Uterus (tissue), 4 donors: ENCODE measurements around the gene RBFOX1. TPM values are rescaled to one million over a fixed set of nuclear protein-coding genes. Genes with fewer than 3 reads are reported as not detected.

Experiments
- DNase-seq, 2 donors: peaks; one replicate each; pipeline ENCODE4 v3.0.0-alpha.2; 2019 to 2020
- H3K27ac ChIP-seq, 2 donors: fragments of 200-600 bp; sonication (generic); 1 replicate in 1 of 2; 2 replicates in 1 of 2; pipeline ENCODE4 v1.5.1; 2016 to 2018
- H3K27me3 ChIP-seq, 2 donors: fragments of 200-600 bp; sonication (generic); one replicate each; pipeline ENCODE4 v1.5.1; 2018 to 2019; ENCODE audit warnings: control low read depth in 1 of 2
- H3K36me3 ChIP-seq, 2 donors: fragments of 200-600 bp; sonication (generic); one replicate each; pipeline ENCODE4 v1.5.1; 2019; ENCODE audit warnings: control low read depth in 1 of 2
- H3K4me1 ChIP-seq, 2 donors: fragments of 200-600 bp; sonication (generic); one replicate each; pipeline ENCODE4 v1.5.1; 2018 to 2019; ENCODE audit warnings: control low read depth in 1 of 2
- H3K4me3 ChIP-seq, 2 donors: fragments of 200-600 bp; sonication (generic); 1 replicate in 1 of 2; 2 replicates in 1 of 2; pipeline ENCODE4 v1.5.1; 2018 to 2019; ENCODE audit warnings: mild to moderate bottlenecking in 1 of 2
- H3K9me3 ChIP-seq, 2 donors: fragments of 200-600 bp; sonication (generic); one replicate each; pipeline ENCODE4 v1.5.1; 2019; ENCODE audit warnings: control low read depth in 1 of 2
- POLR2A ChIP-seq, 2 donors: fragments of 450-650 bp; IDR thresholded peaks; one replicate each; pipeline ENCODE4 v1.6.1; 2016; ENCODE audit warnings: antibody characterized with exemption in 2 of 2, mild to moderate bottlenecking in 1 of 2, moderate library complexity in 1 of 2
- intact Hi-C: fragments of 100-400 bp; cut with DNase I; formaldehyde crosslinking; loops from one replicate; pipeline ENCODE4 v1.15.1; 2023; ENCODE audit warnings: low total_unique reads
- total RNA-seq, 4 donors: library from RNA; depleted of rRNA in 3 of 4; stranded (reverse); fragments of >200 nt in 3 of 4; gene quantifications; one replicate each; pipeline versions ENCODE4 v1.1.0 to v1.2.4, GENCODE V29; 2014 to 2023
- TF ChIP-seq, protein P1 (sequence below), 4 experiments: fragments of 200-600 bp in 2 of 4; fragments of 450-650 bp in 2 of 4; sonication (generic) in 2 of 4; IDR thresholded peaks; one replicate each; pipeline ENCODE4 v1.5.1; 2016 to 2019; ENCODE audit warnings: antibody characterized with exemption in 4 of 4, mild to moderate bottlenecking in 2 of 4, moderate library complexity in 1 of 4
- donor health status: DM: yes; HTN: yes; CAD: no.

RBFOX1 gene
- total RNA-seq, 4 donors from 2014 or later = 0.55 TPM; not detected in 3

- TF ChIP-seq, protein P1, sequence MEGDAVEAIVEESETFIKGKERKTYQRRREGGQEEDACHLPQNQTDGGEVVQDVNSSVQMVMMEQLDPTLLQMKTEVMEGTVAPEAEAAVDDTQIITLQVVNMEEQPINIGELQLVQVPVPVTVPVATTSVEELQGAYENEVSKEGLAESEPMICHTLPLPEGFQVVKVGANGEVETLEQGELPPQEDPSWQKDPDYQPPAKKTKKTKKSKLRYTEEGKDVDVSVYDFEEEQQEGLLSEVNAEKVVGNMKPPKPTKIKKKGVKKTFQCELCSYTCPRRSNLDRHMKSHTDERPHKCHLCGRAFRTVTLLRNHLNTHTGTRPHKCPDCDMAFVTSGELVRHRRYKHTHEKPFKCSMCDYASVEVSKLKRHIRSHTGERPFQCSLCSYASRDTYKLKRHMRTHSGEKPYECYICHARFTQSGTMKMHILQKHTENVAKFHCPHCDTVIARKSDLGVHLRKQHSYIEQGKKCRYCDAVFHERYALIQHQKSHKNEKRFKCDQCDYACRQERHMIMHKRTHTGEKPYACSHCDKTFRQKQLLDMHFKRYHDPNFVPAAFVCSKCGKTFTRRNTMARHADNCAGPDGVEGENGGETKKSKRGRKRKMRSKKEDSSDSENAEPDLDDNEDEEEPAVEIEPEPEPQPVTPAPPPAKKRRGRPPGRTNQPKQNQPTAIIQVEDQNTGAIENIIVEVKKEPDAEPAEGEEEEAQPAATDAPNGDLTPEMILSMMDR (IDR thresholded peaks at IDR 0.05) = no peak
- no peak for TF ChIP-seq POLR2A (IDR thresholded peaks at IDR 0.05)
Measured at GRCh38 chr16:7331997-7332396, 648 bp upstream of the RBFOX1 start.

DNA sequence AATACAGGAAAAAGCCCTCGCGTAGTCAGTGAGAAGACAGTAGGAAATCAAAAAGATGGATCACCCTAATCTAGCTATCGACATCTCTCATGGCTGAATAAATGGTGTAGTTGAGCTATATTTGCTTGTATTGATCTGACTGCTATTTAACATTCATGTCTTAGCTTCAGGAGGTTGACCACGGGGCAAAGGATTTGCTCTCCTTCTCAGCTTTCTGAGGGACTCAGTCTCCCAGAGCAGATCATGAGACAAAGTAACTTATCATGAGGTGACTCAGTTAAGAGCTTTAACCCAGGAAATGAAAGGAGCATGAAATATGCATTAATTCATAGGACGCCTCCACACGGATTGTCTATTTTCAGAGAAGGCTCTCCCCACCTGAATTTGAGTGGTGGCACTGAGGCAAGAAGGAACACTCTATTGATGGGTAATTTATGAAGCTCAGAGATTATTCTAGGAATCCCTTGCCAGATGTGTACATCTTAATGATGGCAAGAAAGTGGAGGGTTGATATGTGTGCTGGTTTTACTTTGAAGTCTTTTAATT lies 608 bp downstream of the RBFOX1 start:
- Histone ChIP-seq H3K9me3 (no peaks in the 10 kb centered on the region), H3K36me3 (no peaks in the 10 kb centered on the region), H3K27ac (no peak overlapping the region), H3K4me1 (no peaks in the 10 kb centered on the region), H3K27me3 (no peaks in the 10 kb centered on the region), H3K4me3 (no peak overlapping the region)
- TF ChIP-seq, protein P1 (IDR thresholded peaks at IDR 0.05) = no peak
- TF ChIP-seq POLR2A (IDR thresholded peaks at IDR 0.05) = no peak
- intact Hi-C loops = no loop called here
- no peak for DNase-seq

More at GRCh38 chr16:7331997-7332396, 648 bp upstream of the RBFOX1 start:
- Histone ChIP-seq H3K27me3 (no peaks in the 10 kb centered on the region), H3K4me3 (no peak overlapping the region), H3K9me3 (no peaks in the 10 kb centered on the region), H3K4me1 (no peaks in the 10 kb centered on the region), H3K36me3 (no peaks in the 10 kb centered on the region), H3K27ac (no peak overlapping the region)
- no peak for DNase-seq
- intact Hi-C loops = no loop called here

DNA sequence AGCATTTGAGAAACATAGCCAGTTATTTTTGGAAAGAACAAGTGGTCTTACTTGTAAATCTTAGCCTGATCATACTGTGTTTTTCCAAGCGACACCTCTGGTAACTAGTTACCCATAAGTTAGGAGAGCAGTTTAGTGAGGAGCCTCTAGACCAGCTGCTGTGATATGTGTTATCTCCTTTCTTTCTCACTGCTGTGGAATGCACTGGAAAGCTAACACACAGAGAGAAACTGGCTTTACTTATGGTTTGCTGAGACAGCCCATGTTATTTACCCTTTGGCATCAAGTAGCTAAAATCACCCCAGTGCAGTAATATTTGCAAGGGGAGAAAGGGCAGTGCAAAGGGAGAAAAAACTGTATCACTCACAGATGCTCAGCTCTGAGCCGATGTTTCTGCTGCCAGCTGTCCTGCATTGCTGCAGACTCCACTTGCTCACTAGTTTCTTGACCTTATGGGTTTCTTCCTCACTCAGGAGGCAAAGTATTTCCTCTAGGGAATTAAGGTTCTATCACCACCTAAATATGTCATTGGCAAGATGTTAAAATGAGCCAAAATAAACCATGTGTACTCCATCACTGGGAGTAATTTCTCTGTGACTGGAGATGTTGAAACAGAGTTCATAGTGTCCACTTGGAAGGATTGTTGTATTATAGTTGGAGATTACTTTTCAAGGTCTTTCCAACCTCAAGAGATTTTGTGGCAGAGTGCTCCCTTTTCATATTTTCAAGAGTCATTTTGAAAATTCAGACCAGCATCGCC lies 2.3 kb downstream of the RBFOX1 start:
- Histone ChIP-seq H3K27ac (no peak overlapping the region), H3K36me3 (no peaks in the 10 kb centered on the region), H3K9me3 (no peaks in the 10 kb centered on the region), H3K4me3 (no peak overlapping the region), H3K4me1 (no peaks in the 10 kb centered on the region), H3K27me3 (no peaks in the 10 kb centered on the region)
- intact Hi-C loops = no loop called here
- TF ChIP-seq, protein P1 (IDR thresholded peaks at IDR 0.05) = no peak
- no peak for TF ChIP-seq POLR2A (IDR thresholded peaks at IDR 0.05)
- no peak for DNase-seq

DNA sequence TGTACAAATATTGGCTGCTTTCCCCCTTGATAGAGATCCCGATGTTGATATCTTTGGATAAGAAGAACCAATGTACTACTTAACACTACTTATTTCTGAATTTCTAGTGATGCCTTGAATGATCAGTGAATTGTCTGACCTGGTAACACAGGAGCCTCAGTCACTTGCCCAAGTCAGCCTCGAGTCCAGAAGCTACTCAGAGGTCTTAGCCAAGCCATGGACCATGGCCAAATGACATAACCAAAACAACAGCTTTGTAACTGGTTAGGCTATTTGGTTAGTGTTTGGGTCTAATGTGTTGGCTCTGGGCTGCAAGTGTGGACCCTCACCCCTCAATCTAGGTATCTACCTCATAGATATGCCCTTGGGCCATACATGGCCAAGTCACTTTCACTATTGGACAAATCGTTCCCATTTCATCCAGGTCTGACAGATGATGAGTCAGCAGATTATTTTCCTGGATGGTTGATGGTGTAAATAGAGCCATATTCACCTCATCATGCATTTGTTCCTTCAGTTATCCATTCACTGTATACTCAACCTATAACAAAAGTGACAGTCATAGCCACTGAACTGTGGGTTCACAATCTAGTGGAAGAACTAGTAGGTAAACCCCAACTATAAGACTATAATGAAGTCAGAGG lies 3.5 kb downstream of the RBFOX1 start:
- Histone ChIP-seq H3K27ac (no peak overlapping the region), H3K4me3 (no peak overlapping the region), H3K9me3 (no peaks in the 10 kb centered on the region), H3K4me1 (no peaks in the 10 kb centered on the region), H3K36me3 (no peaks in the 10 kb centered on the region), H3K27me3 (no peaks in the 10 kb centered on the region)
- intact Hi-C loops = no loop called here
- DNase-seq = no peak
- no peak for TF ChIP-seq POLR2A (IDR thresholded peaks at IDR 0.05)
- TF ChIP-seq, protein P1 (IDR thresholded peaks at IDR 0.05) = no peak

- Histone ChIP-seq H3K4me1 (no peaks in the 10 kb centered on the region), H3K4me3 (no peak overlapping the region), H3K9me3 (no peaks in the 10 kb centered on the region), H3K36me3 (no peaks in the 10 kb centered on the region), H3K27ac (no peak overlapping the region), H3K27me3 (no peaks in the 10 kb centered on the region)
- no peak for DNase-seq
- intact Hi-C loops = no loop called here
- TF ChIP-seq POLR2A (IDR thresholded peaks at IDR 0.05) = no peak
Measured at GRCh38 chr16:7336742-7337141, 4.1 kb downstream of the RBFOX1 start.
